ENCODE measurements around the gene GK2.

DNA sequence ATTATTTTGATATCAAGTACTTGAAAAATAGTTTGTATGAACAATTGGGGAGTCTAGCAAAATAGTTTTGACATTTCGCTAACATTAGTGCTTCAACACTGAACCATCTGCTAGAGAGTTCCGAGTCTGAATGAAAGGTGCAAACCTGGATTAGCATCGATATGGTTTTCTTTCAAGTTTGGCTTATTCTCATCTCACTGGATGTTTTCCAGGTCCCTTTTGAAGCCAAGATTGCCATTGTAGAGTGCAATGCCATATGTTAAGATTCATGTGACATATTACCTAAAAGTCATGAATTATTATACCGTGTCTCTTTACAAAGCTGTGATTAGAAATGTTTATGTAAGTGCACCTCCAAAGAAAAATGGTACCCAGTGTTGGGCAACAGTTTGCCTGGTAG, 45.4 kb downstream of the GK2 start:
- TF ChIP-seq MXI1 (IDR thresholded peaks at IDR 0.05; ENCODE audit: borderline replicate concordance, low read depth, low read length) (no peak), RAD21 (IDR thresholded peaks at IDR 0.05; ENCODE audit: low read length) (no peak), MAZ (IDR thresholded peaks at IDR 0.05; ENCODE audit: borderline replicate concordance, low read depth, low read length) (no peak), POLR2A (IDR thresholded peaks at IDR 0.05; ENCODE audit: low read depth, low read length) (no peak)
- TF ChIP-seq, protein P1, sequence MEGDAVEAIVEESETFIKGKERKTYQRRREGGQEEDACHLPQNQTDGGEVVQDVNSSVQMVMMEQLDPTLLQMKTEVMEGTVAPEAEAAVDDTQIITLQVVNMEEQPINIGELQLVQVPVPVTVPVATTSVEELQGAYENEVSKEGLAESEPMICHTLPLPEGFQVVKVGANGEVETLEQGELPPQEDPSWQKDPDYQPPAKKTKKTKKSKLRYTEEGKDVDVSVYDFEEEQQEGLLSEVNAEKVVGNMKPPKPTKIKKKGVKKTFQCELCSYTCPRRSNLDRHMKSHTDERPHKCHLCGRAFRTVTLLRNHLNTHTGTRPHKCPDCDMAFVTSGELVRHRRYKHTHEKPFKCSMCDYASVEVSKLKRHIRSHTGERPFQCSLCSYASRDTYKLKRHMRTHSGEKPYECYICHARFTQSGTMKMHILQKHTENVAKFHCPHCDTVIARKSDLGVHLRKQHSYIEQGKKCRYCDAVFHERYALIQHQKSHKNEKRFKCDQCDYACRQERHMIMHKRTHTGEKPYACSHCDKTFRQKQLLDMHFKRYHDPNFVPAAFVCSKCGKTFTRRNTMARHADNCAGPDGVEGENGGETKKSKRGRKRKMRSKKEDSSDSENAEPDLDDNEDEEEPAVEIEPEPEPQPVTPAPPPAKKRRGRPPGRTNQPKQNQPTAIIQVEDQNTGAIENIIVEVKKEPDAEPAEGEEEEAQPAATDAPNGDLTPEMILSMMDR (conservative IDR thresholded peaks at IDR 0.05; ENCODE audit: low read depth, low read length) = no peak
- TF ChIP-seq, protein P2, sequence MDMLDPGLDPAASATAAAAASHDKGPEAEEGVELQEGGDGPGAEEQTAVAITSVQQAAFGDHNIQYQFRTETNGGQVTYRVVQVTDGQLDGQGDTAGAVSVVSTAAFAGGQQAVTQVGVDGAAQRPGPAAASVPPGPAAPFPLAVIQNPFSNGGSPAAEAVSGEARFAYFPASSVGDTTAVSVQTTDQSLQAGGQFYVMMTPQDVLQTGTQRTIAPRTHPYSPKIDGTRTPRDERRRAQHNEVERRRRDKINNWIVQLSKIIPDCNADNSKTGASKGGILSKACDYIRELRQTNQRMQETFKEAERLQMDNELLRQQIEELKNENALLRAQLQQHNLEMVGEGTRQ (IDR thresholded peaks at IDR 0.05; ENCODE audit: low read depth, low read length) = no peak
